ENCODE data around the gene ERC1. TPM values are rescaled to one million over a fixed set of nuclear protein-coding genes. Genes with fewer than 3 reads are reported as not detected.

ERC1 gene
- total RNA-seq, 2 experiments from 2014 or later, result 40.1 to 49.6 TPM

DNA sequence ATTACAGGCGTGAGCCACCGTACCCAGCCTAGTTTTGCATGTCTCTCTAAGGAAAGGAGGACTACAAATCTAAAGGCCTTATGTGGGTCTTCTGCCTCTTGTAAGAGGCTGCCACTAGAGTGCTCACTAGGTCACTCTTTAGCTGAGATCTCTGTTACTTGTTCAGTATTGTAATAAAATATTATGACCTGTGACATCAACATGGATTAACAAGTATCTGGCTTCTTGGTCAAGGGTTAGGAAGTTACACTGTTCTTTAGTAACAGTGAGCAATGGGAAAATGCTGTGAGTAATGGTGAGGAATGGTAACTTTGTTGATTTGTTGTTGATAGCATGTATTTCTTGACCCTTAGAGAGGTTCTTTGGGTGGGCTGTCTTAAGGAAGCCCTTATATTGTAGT, 50.5 kb downstream of the ERC1 start:
- Mint-ChIP-seq H3K4me3 (no peak overlapping the region), H3K27ac (no peak overlapping the region), H3K27me3 (no peaks in the 10 kb centered on the region), H3K9me3 (no peaks in the 10 kb centered on the region), H3K36me3 (ENCODE audit: low read depth) (peaks cover 32% of the 10 kb centered on the region), H3K4me1 (ENCODE audit: low read depth) (peaks cover under 1% of the 10 kb centered on the region)
- ChIA-PET POLR2A (no interaction called here), CTCF (interaction anchor here (0.6 to 0.9 kb wide), 3 partner anchors 8 to 414 kb away, joined by 3 to 4 read pairs (median 3); no protein-coding TSS in a partner anchor)
- DNase-seq (no peak), ATAC-seq (ENCODE audit: poor library complexity) (no peak)
- Histone ChIP-seq H3K9me3 (ENCODE audit: control insufficient read depth in 1 of 2, insufficient read depth in 1 of 2, low read length in 2 of 2) (no peaks in the 10 kb centered on the region), H3K4me3 (ENCODE audit: low read length) (no peak overlapping the region), H3K27ac (ENCODE audit: low read depth in 1 of 2, low read length in 2 of 2) (no peak overlapping the region), H3K4me1 (ENCODE audit: insufficient read depth, low read length) (no peaks in the 10 kb centered on the region), H3K36me3 (ENCODE audit: insufficient read depth, low read length) (no peaks in the 10 kb centered on the region), H3K27me3 (ENCODE audit: control insufficient read depth in 1 of 2, insufficient read depth in 2 of 2, low read length in 2 of 2) (no peaks in the 10 kb centered on the region)
- intact Hi-C loops (cut with DNase I, micrococcal nuclease), result no loop called here
- TF ChIP-seq, protein P1, sequence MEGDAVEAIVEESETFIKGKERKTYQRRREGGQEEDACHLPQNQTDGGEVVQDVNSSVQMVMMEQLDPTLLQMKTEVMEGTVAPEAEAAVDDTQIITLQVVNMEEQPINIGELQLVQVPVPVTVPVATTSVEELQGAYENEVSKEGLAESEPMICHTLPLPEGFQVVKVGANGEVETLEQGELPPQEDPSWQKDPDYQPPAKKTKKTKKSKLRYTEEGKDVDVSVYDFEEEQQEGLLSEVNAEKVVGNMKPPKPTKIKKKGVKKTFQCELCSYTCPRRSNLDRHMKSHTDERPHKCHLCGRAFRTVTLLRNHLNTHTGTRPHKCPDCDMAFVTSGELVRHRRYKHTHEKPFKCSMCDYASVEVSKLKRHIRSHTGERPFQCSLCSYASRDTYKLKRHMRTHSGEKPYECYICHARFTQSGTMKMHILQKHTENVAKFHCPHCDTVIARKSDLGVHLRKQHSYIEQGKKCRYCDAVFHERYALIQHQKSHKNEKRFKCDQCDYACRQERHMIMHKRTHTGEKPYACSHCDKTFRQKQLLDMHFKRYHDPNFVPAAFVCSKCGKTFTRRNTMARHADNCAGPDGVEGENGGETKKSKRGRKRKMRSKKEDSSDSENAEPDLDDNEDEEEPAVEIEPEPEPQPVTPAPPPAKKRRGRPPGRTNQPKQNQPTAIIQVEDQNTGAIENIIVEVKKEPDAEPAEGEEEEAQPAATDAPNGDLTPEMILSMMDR (IDR thresholded peaks at IDR 0.05), result no peak

DNA sequence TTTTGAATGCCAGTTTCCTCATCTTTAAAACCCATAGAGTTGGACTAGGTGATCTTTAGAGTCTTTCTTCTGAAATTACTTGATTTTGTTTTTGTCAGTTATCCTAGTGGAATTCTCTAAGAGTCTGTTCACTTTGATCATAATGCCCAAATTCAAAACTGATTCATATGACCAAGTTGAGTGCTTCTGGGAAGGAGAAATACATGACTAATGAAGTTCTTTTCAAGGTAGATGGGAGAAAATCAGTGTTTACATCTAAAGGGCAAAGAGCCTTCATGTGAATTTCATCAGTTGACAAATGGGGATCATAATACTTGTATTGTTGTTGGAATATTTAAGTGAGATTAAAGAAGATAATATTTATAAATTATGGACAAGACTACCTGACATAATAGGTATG, 53.2 kb downstream of the ERC1 start:
- POLR2A ChIA-PET, result no interaction called here
- H3K4me3 ChIP-seq (ENCODE audit: low read length), result no peak overlapping the region
- TF ChIP-seq, protein P1 (IDR thresholded peaks at IDR 0.05), result no peak
- peaks cover 19% of the 10 kb centered on the region for H3K4me1 Mint-ChIP-seq (ENCODE audit: low read depth)
- peaks cover 28% of the 10 kb centered on the region for H3K36me3 Mint-ChIP-seq (ENCODE audit: low read depth)
- ATAC-seq (ENCODE audit: poor library complexity) (no peak), DNase-seq (no peak)
- CTCF ChIA-PET, result no interaction called here
- H3K9me3 Mint-ChIP-seq, result no peaks in the 10 kb centered on the region
- intact Hi-C loops (cut with DNase I, micrococcal nuclease), result no loop called here
- no peaks in the 10 kb centered on the region for H3K36me3 ChIP-seq (ENCODE audit: insufficient read depth, low read length)
- no peak overlapping the region for H3K4me3 Mint-ChIP-seq
- no peaks in the 10 kb centered on the region for H3K27me3 Mint-ChIP-seq
- no peaks in the 10 kb centered on the region for H3K27me3 ChIP-seq (ENCODE audit: control insufficient read depth in 1 of 2, insufficient read depth in 2 of 2, low read length in 2 of 2)
- H3K9me3 ChIP-seq (ENCODE audit: control insufficient read depth in 1 of 2, insufficient read depth in 1 of 2, low read length in 2 of 2), result no peaks in the 10 kb centered on the region
- no peak overlapping the region for H3K27ac ChIP-seq (ENCODE audit: low read depth in 1 of 2, low read length in 2 of 2)
- H3K27ac Mint-ChIP-seq, result no peak overlapping the region
- H3K4me1 ChIP-seq (ENCODE audit: insufficient read depth, low read length), result no peaks in the 10 kb centered on the region

DNA sequence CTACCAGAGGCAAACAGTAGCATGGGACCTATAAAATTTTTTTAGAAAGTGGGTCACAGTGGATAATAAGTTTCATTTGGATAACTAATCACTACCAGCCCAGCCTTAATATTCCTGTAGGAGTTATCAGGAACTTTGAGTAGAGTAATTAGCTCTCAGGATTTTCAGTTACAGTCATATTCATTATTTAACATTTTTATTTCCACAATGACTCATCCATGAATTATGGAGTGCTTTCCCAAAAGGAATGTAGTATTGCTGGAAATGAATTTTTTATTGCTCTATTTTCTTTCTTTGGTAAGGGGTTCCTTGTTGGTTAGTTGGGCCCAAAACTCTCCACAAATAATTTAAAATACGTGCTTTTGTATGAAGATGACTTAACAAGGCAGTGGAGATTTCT, 53.7 kb downstream of the ERC1 start:
- no peaks in the 10 kb centered on the region for H3K4me1 ChIP-seq (ENCODE audit: insufficient read depth, low read length)
- Mint-ChIP-seq H3K4me3 (no peak overlapping the region), H3K36me3 (ENCODE audit: low read depth) (peaks cover 26% of the 10 kb centered on the region), H3K27me3 (no peaks in the 10 kb centered on the region), H3K4me1 (ENCODE audit: low read depth) (peaks cover 21% of the 10 kb centered on the region), H3K27ac (no peak overlapping the region), H3K9me3 (no peaks in the 10 kb centered on the region)
- no peaks in the 10 kb centered on the region for H3K36me3 ChIP-seq (ENCODE audit: insufficient read depth, low read length)
- ATAC-seq (ENCODE audit: poor library complexity) (no peak), DNase-seq (no peak)
- H3K4me3 ChIP-seq (ENCODE audit: low read length), result no peak overlapping the region
- TF ChIP-seq, protein P1 (IDR thresholded peaks at IDR 0.05), result no peak
- intact Hi-C loops (cut with DNase I, micrococcal nuclease), result no loop called here
- no peaks in the 10 kb centered on the region for H3K9me3 ChIP-seq (ENCODE audit: control insufficient read depth in 1 of 2, insufficient read depth in 1 of 2, low read length in 2 of 2)
- POLR2A ChIA-PET, result no interaction called here
- H3K27ac ChIP-seq (ENCODE audit: low read depth in 1 of 2, low read length in 2 of 2), result no peak overlapping the region
- no peaks in the 10 kb centered on the region for H3K27me3 ChIP-seq (ENCODE audit: control insufficient read depth in 1 of 2, insufficient read depth in 2 of 2, low read length in 2 of 2)
- CTCF ChIA-PET, result no interaction called here
